Measurements from ENCODE around the gene HDAC4. TPM values are rescaled to one million over a fixed set of nuclear protein-coding genes. Genes with fewer than 3 reads are reported as not detected.

Gene HDAC4
- total RNA-seq, 1 donor from 2014 or later = 46.2 TPM

GRCh38 chr2:239385096-239386000, 15.5 kb downstream of the HDAC4 start:
- H3K27ac Mint-ChIP-seq = no peak overlapping the region
- DNase-seq (ENCODE audit: low spot score, unreplicated experiment) = no peak
- no peaks in the 10 kb centered on the region for H3K27me3 Mint-ChIP-seq

GRCh38 chr2:239383759-239384156, 17.1 kb downstream of the HDAC4 start:
- H3K27me3 Mint-ChIP-seq = no peaks in the 10 kb centered on the region
- DNase-seq (ENCODE audit: low spot score, unreplicated experiment) = no peak
- H3K36me3 Mint-ChIP-seq (ENCODE audit: insufficient read depth) = peaks cover 2% of the 10 kb centered on the region
- no peak for TF ChIP-seq CTCF (IDR thresholded peaks at IDR 0.05; ENCODE audit: unreplicated experiment)
- no peak overlapping the region for H3K27ac Mint-ChIP-seq
- H3K4me1 Mint-ChIP-seq (ENCODE audit: low read depth) = no peaks in the 10 kb centered on the region
- H3K9me3 Mint-ChIP-seq (ENCODE audit: low read depth) = no peaks in the 10 kb centered on the region
- H3K4me3 Mint-ChIP-seq (ENCODE audit: low read depth) = no peak overlapping the region

More at GRCh38 chr2:239385096-239386000, 15.5 kb downstream of the HDAC4 start:
- no peak for TF ChIP-seq CTCF (IDR thresholded peaks at IDR 0.05; ENCODE audit: unreplicated experiment)
- Mint-ChIP-seq H3K36me3 (ENCODE audit: insufficient read depth) (peaks cover 6% of the 10 kb centered on the region), H3K4me3 (ENCODE audit: low read depth) (no peak overlapping the region), H3K4me1 (ENCODE audit: low read depth) (no peaks in the 10 kb centered on the region), H3K9me3 (ENCODE audit: low read depth) (no peaks in the 10 kb centered on the region)

GRCh38 chr2:239383036-239383758, 17.6 kb downstream of the HDAC4 start:
- no peak overlapping the region for H3K27ac Mint-ChIP-seq
- H3K4me3 Mint-ChIP-seq (ENCODE audit: low read depth) = no peak overlapping the region
- DNase-seq (ENCODE audit: low spot score, unreplicated experiment) = no peak
- peaks cover 2% of the 10 kb centered on the region for H3K36me3 Mint-ChIP-seq (ENCODE audit: insufficient read depth)
- no peak for TF ChIP-seq CTCF (IDR thresholded peaks at IDR 0.05; ENCODE audit: unreplicated experiment)
- no peaks in the 10 kb centered on the region for H3K4me1 Mint-ChIP-seq (ENCODE audit: low read depth)
- H3K9me3 Mint-ChIP-seq (ENCODE audit: low read depth) = no peaks in the 10 kb centered on the region
- H3K27me3 Mint-ChIP-seq = no peaks in the 10 kb centered on the region

GRCh38 chr2:239382384-239382880, 18.4 kb downstream of the HDAC4 start:
- no peak overlapping the region for H3K27ac Mint-ChIP-seq
- no peaks in the 10 kb centered on the region for H3K27me3 Mint-ChIP-seq
- H3K36me3 Mint-ChIP-seq (ENCODE audit: insufficient read depth) = peaks cover 2% of the 10 kb centered on the region
- H3K4me3 Mint-ChIP-seq (ENCODE audit: low read depth) = no peak overlapping the region
- no peak for DNase-seq (ENCODE audit: low spot score, unreplicated experiment)
- TF ChIP-seq CTCF (IDR thresholded peaks at IDR 0.05; ENCODE audit: unreplicated experiment) = no peak
- H3K9me3 Mint-ChIP-seq (ENCODE audit: low read depth) = no peaks in the 10 kb centered on the region
- no peaks in the 10 kb centered on the region for H3K4me1 Mint-ChIP-seq (ENCODE audit: low read depth)

- Mint-ChIP-seq H3K4me3 (ENCODE audit: low read depth) (no peak overlapping the region), H3K9me3 (ENCODE audit: low read depth) (no peaks in the 10 kb centered on the region), H3K36me3 (ENCODE audit: insufficient read depth) (peaks cover 2% of the 10 kb centered on the region), H3K27ac (no peak overlapping the region), H3K4me1 (ENCODE audit: low read depth) (no peaks in the 10 kb centered on the region), H3K27me3 (no peaks in the 10 kb centered on the region)
- no peak for DNase-seq (ENCODE audit: low spot score, unreplicated experiment)
- no peak for TF ChIP-seq CTCF (IDR thresholded peaks at IDR 0.05; ENCODE audit: unreplicated experiment)
Measured at GRCh38 chr2:239381709-239382134, 19.1 kb downstream of the HDAC4 start.
